CD4-positive, alpha-beta T cell treated with Interferon alpha-2 for 1 hour (primary cell): ENCODE results near the gene BBLN.
"Not testable (repeated sequence)": the region's sequence is repeated elsewhere in the genome, so short reads cannot be mapped to it uniquely, and the experiment has no call there.

Experiments
- DNase-seq, 2 donors: peaks; one replicate each; pipeline ENCODE4 v3.0.0-alpha.2; 2020 to 2022

Gene BBLN, protein sequence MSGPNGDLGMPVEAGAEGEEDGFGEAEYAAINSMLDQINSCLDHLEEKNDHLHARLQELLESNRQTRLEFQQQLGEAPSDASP

DNA sequence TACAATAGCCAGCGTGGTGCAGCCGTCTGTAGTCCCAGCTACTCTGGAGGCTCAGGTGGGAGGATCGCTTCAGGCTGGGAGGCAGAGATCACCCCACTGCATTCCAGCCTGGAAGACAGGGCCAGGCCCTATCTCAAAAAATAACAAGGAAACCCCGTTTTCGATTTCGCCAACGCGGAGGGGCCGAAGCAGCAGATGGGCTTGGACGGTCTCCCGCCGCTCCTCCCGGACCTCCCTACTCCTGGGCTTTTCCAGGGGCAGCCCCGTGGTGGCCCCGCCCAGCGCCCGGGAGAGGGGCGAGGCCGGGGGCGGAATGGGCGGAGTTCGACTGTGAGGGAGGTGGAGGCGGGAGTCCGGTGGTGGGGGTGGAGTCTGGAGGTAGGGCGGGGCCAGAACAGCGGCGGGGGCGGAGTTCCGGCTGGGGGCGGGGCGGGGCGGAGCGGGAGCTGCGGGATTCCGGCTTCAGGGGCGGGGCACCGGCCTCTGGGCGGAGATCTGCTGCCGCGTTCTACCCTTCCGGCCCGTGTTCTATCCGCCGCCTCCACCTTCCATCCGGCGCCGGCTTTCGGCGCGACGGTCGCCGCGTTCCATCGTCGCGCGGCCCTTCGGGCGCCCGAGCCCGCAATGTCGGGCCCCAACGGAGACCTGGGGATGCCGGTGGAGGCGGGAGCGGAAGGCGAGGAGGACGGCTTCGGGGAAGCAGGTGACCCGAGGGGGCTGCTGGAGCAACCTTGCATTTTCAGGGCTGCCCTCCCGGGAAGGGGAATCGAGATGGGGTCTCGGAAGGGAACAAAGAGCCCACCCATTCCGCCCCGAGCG lies at the start of gene BBLN:
TSS of gene BBLN (plus strand) at position 482 of the 819 bp plus-strand sequence. CDS start at position 625, 143 bp downstream.
- peak; percentile 93 to 94 for DNase-seq

DNA sequence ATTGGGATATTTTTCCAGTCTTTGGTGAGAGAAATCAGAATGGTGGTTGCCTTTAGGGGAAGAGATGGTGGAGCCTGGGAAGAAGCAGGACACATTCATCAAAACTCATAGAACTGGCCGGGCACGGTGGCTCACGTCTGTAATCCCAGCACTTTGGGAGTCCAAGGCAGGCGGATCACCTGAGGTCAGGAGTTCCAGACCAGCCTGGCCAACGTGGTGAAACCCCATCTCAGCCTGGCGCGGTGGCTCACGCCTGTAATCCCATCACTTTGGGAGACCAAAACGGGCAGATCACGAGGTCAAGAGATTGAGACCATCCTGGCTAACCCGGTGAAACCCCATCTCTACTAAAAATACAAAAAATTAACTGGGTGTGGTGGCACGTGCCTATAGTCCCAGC lies 48.3 kb upstream of the BBLN start:
- DNase-seq: not testable (repeated sequence)

DNA sequence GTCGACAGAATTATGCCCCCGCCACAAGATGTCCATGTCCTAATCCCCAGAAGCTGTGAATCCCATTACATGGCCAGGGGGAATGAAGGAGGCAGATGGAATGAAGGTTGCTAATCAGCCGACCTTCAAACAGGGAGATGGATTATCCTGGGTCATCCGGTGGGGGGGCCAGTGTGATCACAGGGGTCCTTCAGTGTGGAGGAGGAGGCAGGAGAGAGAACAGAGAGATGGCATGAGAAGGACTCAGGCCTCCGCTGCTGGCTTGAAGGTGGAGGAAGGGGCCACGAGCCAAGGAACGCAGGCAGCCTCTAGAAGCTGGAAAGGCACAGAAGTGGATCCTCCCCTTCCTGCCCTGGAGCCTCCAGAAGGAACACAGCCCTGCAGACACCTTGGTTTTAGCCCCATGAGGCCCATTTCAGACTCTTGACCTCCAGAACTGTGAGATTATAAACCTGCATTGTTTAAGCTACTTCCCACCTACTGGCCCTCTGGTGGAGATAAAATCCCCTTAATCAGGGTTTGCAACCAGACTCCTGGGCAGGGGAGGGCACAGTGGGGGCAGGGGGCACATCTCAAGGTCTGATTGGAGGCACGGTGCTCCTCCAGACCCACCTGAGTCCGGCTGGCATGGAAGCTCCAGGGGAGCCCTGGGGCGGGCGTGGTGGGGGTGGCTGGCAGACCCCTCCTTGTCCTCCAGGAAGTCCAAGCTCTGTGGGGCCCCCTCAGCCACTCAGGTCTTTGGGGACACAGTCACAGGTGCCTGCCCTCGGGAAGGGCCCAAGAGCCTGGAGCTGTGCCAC lies 46.3 kb upstream of the BBLN start:
- no peak for DNase-seq

DNA sequence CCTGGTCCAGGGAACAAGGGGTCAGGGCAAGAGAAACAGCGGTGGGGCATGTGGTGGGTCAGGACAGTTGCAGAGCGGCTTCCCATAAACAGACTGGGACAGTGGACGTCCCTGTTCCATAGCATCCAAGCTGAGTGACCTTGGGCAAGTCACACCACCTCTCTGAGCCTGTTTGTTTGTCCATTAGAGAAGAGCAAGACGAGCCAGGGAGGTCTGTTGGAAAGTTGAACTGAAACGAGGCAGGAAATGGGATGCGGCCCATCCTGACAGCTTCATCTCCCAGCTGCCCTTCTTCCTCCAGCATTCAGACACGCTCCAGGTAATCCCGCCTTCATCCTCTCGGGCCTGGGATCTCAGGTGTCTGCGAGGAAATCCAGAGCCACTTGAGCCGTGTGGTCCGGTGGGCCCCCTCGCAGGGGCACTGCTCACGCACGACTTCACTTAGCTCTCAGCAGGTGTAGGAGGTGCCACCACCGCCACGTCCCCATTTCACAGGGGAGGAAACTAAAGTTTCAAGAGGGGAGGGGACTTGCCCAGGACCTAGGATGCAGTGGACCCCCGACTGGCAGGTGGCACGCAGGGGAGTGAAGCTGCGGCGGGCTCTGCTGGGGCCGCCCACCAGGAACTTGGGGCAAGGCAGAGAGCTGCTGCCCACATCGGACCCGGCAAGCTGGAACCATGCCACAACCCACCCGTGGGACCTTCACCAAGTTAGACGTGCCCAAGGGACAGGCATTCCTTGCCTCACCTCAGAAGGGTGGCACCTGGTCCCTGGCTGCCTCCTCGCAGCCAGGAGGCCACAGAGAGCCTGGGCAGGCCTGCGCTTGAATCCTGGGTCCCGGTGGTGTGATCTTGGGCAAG lies 45.5 kb upstream of the BBLN start:
- no peak for DNase-seq

DNA sequence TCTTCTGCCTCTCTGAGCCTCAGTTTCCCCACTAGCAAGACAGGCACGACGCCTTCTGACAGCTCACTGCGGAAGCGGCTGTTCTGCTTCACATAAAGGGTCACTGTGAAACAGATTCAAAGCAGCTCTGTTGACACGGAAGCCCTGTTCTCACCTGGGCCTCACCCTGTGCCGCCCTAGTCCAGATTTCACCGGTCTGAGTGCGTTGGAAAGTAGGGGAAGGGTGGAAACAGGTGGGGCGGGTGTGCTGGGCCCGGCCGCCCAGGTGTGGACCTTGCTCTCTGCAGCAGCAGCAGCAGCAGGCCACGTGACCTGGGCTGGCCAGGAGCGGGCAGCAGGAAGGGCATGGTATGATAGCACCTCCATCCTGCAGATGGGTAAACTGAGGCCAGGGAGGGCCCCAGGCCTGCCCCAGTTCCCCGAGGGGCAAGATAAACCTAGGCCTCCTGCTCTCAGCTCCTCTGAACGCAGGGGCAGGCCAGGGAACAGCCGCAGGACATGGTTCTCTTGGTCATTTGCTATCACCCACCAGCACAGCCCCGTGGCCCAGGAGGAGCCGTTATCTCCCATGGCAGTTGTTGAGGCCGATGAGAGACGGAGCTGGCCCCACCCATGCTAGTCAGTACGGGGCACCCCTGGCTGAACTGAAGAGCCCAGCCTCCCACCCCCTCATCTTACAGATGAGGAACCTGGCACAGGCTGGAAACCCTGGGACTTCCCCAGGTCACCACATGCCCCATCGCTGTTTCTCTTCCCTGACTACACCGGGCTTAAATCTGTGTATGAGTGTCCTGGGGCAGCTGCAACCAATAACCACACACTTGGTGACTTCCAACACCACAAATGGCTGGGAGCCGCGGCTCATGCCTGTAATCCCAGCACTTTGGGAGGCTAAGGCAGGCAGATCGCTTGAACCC lies 44.6 kb upstream of the BBLN start:
- peak; percentile 31 to 67 for DNase-seq

DNA sequence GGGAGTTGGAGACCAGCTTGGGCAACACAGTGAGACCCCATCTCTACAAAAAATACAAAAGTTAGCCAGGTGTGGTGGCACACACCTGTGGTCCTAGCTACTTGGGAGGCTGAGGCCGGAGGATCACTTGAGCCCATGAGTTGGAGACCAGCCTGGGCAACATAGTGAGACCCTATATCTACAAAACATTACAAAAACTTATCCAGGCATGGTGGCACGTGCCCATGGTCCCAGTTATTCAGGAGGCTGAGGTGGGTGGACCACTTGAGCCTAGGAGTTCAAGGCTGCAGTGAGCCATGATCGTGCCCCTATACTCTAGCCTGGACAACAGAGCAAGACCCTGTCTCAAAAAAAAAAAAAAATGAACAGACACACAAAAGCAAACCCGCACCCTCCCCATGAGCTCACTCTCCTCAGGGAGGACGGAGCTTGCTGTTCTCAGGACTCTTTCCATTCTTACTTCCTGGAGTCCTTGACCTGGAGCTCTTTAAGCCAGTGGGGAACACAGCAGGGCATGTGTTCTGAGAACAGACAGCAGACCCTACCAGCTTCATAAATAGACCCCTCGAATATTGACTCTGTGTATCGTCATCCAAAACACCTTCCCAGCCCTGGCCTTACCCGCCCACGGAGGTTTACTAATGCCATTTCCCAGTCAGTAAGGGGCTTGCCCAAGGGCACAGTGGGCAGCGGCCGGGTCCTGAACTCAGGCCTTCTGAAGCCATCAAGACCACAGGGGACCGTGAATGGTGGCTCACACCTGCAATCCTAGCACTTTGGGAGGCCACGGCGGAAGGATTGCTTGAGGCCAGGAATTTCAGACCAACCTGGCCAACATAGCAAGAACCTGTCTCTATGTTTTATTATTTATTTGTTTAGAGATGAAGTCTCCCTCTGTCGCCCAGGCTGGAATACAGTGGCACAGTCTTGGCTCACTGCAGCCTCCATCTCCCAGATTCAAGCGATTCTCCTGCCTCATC lies 43.7 kb upstream of the BBLN start:
- no peak for DNase-seq

DNA sequence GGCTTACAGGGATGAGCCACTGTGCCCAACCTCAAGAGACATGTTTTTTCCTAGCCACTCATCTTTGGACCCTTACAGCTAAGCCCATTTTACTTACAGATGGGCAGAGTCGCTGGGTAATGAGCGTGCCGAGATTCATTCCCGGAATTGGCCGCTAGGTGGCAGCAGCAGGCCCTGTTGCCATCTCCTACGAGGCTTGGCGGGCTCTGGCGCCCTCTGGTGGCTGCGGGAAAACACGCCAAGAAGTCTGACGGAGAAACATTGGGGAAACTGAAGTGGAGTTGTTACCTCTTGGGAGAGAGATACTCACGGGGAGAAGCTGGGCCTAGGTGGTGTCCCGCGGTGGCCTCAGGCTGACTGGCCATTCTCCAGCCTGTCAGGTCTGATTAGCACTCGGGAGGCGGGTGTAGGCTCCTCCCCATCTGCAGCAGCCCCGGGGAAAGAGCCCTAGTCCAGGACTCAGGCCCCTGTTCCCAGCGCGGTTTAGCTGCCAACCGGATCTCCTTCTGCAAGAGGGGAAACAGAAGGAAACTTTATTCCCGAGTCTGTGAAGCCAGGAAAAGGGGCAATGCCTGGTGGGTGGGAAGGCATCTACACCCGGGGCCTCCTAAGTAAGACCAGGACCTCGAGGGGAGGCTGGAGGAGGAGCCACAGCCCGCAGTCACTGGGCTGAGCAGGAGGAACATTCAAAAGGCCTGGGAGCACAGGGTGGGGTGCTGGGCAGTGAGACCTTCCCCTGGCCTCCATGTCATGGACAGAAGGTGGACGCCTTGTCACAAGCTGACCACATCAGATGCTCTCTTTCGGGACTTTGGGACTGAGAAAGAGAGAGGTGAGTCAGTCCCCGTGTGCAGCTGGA lies 42.2 kb upstream of the BBLN start:
- DNase-seq: peak; percentile 91 to 94

DNA sequence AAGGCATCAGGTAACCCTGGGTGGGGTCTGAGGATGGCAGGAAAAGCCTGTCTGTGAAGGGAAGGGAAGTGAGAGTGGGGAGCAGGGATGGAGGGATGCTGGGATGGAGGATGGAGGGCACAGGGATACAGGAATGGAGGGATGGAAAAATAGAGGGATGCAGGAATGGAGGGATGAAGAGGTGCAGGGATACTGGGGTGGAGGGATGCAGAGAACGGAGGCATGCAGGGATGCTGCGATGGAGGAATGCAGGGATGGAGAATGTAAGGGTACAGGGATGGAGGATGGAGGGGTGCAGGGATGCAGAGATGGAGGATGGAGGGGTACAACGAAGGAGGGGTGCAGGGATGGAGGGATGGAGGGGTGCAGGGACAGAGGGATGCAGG lies 41.6 kb upstream of the BBLN start:
- no peak for DNase-seq

DNA sequence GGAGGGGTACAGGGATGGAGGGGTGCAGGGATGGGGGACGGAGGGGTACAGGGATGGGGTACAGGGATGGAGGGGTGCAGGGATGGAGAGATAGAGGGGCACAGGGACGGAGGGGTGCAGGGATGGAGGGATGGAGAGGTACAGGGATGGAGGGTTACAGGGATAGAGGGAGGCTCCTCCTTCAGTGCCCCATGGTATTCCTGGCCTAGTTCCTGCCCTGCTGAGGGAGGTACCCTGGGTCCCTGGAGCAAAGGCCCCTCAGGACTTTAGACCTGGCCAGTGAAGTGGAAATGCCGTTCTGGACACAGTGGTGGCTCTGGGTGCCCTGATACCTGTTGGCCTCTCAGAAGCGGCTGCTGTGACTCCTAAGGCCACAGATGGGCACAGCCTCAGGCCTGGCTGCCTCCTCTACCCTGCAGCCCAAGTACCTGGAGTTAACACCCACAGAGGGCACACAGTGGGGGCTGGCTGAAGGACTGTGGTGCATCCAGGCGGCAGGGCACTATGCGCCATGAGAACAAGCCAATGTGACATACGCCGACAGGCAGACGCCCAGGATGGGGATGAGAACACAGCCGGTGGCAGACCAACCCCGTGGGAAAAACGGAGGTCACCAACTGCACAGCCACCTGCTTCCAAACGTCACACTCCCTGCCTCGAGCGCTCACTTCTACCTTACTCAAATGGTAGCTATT lies 40.9 kb upstream of the BBLN start:
- no peak for DNase-seq

DNA sequence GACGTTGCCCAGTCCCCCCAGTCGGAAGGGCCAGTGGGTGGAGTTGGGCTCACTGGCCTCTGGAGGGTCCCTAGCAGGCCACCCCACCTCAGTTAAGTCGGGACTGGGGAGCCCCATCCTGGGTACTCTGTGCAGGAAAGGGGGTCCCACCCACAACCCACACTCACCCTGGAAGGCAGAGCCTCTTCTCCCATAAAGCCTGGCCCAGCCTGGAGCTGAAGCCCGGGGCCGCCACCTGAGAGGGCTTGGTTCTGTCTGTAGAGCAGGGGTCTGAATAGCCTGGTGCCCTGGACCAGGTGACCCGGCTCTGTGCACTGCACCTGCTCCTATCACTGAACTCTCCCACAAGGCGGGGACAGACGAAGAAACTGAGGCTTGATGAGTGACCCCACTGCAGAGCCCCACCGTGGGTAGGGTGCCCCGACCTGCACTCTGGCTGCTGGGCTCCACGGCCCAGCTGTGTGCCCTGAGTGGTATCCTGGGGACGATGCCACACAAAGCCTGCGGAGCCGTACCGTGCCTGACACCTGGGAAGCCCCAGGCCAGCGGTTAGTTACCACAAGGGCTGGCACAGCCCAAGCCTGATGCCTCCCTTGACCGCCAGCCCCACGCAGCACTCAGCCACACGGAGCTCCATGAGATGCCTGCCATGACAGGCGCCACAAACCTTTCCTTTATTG lies 39.9 kb upstream of the BBLN start:
- no peak for DNase-seq

DNA sequence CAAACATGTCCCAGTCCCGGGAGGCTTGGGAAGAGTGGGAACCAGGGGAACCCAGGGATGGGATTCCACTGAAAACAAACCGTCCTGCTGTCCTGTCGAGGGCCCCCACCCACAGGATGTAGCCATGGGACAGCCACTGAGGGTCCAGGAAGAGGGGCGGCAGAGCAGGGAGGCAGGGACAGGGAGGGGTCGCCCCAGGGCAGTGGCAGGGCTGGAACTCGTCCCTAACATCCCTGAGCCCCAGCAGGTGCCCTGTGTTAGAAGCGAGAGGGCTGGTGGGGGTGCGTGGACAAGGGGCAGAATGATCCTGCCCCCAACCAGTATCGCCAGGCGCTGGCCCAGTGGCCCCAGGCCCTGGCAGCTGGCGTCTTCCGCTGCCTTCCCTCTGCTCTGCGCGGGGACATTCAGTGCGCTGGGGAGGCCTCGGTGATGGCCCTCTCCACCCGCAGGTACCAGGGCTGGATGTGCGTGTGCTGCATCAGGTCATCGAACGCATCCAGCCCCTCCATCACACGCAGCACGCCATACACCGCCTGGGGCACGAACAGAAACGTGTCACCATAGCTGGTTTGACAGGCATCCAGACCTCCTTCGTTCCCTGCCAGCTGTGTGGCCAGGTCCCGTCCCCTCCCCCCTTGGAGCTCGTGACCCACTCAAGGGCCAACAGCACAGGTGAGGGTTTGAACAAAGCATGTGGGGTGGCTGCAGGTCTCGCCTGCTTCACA lies 39.2 kb upstream of the BBLN start:
- no peak for DNase-seq

DNA sequence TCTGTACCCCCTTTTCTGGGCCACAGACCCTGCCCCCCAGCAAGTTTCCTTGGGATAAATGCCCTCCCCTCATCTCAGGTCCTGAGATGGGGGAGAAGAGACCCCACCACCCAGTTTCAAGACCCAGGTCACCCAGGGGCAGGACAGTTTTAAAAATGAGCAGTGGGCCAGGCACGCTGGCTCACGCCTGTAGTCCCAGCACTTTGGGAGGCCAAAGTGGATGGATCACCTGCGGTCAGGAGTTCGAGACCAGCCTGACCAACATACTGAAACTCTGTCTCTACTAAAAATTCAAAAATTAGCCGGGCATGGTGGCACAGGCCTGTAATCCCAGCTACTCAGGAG lies 38.6 kb upstream of the BBLN start:
- no peak for DNase-seq

DNA sequence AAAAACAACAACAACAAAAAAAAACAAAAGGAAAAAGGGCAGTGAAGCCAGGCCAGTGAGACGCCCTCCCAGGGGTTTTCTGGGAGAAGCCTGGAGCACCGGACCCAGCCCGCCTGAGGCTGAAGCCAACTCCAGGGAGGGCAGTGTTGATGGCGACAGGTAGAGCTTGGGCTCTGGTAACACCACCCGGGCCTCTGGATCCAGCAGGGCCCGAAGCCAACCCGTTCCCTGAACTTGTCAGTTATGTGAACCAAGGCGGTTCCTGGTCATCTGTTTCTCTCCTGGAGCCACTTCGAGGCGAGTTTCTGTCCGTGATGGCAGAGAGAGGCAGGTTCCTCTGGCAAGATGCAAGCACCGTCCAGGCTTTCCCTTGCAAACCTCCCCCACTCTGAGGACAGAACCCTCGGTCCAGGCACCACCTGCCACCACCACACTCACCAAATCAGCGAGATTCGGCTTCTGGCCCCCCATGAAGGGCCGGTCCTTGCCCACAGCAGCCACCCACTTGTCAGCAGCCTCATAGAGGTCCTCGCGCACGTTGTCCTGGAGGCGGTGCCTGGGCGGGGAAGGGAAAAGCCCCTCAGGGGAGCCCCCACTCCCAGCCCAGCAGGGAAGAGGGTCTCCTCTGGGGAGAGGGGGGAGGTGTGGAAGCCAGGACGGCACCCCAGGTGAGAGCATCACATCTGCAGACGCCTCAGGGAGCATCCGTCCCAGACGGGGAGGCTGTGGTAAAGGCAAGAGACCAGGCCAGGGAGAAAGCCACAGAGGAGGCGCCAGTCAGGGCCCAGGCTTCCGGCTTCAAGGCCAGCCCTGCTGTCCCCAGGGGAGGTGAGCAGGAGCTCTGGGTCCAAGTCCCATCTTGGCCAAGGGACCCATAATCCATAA lies 37.9 kb upstream of the BBLN start:
- DNase-seq: no peak

DNA sequence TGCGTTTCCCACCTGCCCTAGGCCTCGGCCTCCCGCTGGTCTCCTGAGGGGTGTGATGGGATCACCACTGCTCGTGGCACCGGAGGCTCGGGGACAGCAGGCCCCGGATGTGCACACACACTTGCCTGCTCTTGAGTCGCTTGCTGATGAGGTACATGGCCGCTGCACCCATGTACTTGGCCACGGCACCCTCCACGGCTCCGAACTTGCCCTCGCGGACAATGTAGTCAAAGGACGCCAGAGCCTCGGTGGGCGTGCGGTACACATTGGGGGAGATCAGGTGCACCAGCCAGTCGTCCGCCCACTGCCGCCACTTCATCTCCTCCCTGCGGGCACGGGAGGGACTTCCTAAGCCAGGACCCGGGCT lies 37.3 kb upstream of the BBLN start:
- no peak for DNase-seq

DNA sequence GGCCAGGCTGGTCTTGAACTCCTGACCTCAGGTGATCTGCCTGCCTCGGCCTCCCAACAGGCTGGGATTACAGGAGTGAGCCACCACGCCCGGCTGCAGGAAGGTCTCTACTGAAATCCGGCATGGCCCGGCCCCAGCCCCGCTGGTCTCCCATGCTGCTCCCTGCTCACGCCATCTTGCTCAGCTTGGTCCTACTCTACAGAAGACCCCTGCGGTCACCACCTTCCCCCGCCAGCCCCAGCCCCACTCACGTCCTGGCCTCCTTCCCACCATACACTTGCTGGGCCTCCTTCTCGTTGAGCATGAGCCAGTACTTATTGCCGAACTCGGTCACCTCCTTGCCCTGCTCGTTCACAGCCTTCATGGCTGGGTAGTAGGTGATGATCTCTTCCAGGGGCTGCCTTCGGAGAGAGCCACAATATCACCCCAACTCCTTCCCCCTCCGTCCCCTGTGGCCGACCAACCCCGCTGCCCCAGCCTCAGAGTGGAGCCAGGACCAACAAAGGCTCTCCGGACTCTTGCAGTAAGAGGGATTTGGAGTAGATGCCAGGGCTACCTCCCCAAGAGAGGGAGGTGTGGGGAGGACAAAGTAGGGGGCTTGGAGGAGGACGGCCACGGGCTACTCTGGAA lies 36.5 kb upstream of the BBLN start:
- DNase-seq: no peak

DNA sequence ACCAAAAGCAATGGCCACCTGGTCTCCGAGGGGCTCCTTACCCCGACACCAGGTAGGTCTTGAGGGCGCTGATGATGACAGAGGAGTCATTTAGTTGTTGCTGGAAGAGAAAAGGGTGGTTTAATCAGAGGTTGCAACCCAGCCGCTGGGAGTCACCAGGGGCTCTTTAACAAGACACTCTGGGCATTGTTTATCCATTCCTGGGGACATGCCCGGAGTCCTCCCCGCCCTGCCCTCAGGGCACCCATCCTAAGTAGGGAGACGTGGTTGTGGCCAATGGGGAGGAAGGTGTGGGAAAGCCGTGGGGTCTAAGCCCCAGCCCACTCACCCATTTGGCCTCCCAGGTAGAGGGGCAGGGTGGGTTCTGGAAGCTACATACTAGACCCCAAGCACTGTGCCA lies 35.6 kb upstream of the BBLN start:
- DNase-seq: no peak
